NCI-H526 (cell line): ENCODE measurements around the gene FZD7.
A peak's percentile ranks its signal among the peaks of the same experiment; 100 is the strongest.

Source experiments
- DNase-seq, 2 experiments: peaks; one replicate each; lab custom pipeline; 2025; lab: John Stamatoyannopoulos, UW

The FZD7 gene

DNA sequence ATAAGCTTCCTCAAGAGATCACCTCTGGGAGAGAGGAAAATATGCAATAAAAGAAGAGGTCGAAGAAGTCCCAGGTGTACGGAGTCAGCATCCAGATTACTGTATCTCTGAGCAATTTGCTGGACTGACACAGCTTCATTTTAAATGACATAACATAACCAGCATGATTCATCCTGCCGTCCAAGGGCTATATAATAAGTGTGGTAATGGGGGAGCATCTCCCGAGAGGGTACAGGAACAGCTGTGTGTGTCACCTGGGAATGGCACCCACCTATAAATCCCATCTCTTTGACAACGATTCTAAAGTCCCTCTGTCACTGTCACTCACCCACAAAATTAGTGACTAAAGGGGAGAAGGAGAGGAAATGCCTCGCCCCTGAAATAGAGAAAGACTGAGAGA lies 19.3 kb upstream of the FZD7 start:
- DNase-seq = no peak

DNA sequence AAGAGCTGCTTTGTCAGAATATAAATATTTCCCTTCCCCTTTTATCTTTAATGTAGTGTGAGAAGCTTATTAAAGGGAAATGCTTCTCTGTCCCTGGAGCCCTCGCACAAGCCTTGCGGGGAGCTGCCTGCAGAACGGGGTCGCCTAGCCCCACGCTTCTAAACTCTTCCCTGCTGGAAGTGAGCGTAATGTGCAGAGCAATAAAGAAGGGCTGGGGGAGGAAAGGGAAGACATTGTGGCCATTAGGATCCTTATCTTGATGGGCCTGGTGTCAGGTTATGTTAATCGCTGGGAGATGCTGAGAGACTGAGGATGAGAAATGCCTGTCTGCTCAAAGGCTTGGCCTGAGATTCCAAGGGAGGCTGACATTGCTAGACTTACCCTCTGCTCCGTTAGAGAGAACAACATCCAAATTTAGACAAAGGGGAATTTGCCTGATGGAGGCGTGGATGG lies 18.9 kb upstream of the FZD7 start:
- DNase-seq = no peak

DNA sequence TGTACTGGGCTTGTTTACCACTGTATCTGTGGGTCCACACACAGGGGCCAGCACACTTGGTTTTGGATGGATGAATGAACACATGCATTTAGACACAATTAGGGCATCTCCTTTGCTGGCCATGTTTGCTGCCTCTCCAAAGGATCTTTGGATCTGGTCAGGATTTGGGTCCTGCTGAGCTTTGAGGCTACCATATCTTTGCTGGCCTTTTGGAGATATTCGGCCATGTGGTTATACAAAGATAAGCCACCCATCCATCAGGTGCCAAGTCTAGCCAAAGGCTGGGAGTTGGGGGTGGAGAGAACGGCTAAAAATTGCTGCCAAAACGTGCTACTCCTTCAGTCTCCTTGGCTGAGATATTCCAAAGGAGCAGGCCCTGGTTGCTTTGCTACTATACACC lies 18.2 kb upstream of the FZD7 start:
- no peak for DNase-seq

DNA sequence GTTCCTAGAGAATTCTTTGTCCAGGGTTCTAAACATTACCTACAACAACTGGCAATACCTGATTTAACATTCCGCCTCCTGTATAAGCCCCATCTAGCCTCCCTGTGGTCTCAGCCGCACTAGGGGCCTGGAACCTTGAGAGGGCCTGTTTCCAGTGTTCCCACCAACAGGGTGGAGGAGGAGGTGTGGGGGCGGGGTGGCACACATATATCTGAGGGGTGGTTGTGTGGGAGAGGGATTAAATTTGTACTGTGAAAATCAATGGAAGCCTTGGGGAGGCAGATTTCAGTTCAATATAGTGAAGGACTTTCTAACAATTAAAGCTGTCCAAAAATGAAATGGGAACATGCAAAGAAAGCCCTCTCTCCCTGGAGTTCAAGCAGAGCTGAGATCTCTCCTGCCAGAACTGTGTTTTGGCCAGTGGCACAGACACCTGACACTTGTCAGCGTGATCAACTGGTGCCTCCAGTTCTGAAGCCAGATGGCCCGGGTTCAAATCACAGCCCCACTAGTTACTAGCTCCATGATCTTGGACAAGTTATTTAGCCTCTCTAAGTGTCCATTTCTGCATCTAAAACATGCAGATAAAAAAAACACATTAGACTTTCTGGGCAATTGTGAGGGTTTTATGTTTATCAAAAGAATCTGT lies 17.0 kb upstream of the FZD7 start:
- no peak for DNase-seq

DNA sequence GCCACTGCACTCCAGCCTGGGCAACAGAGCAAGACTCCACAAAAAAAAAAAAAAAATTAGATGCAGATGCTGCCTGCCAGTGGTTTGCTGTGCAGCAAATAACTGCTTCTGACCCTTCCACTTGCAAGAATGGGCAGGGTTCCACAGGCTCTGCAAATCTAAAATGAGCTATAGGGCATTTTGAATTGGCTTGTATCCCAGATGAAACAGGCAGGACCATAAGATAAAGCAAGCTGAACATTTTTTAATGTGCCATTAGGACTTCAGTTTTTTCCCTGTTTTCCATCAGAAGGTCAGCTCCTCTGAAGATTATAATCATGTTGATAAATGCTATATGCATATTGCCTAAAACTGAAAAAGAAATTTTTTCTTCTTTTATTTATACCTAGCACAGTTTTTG lies 15.7 kb upstream of the FZD7 start:
- DNase-seq = no peak

DNA sequence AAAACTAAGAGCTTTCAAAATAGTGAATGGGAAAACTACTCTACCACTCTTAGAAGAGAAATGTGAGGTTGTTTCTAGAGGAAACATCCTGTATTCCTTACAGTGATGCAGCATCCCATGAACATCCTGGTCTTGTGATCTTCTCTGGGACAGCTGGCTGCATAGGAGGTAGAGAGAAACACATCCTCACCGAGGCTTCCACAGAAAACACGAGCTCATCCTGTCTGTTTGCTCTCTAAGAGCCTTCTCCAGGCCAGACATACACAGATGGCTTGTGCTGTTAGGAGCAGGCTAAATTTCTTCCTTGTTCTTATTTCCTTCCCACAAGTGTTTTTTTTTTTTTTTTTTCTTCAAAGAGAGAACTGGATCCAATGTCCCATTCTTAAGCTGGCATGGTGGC lies 14.7 kb upstream of the FZD7 start:
- DNase-seq = no peak

DNA sequence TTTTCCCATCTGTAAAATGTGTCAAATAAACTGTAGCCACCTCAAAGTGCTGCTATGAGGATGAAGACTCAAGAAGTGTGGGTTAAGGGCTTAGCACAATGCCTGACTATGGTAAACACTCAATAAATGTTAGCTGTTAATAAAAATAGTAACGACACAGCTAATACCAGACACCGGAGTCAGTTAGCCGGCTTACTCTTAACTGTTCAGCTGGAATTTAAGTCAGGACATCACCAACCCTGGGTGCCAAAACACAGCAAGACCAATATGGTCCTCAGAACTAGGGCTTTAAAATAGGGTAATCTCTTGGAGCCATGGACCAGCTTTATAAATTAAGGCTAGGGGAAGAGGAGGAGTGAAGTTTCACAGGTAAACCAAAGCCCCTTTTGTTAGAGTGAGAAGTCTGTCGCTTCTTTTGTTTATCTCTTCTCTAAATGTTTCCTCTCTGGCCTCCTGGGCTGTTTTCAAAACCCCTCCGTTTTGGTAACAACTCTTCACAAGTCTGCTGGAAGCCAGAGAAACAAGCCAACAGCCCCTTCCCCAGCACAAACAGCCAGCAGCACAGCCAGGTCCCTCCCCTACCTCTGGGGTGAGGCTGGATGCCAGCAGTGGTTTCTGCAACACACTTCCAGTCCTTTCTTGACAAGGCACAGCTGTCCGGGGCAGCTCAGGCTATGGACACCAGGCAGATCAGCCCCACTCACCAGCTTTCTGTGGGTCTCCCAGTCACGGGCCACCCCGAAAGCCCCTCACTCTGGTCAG lies 13.8 kb upstream of the FZD7 start:
- no peak for DNase-seq

DNA sequence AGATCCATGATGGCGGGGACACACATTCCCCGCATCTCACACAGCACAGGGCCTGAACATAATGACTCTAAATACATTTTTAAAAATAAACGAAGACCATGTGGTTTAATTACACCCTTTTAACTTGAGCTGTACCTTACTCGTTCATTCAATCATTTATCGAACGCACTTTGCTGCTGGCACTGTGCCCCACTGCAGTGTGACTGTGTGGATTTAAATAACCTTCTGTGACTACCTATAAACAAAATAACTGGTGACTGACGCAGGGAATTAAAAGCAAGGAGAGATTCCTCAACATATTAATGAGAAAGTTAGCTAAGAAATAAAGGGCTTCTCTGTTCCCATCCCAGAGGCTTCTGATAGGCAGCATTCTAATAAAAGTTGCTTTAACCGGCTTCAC lies 10.9 kb upstream of the FZD7 start:
- DNase-seq = no peak

DNA sequence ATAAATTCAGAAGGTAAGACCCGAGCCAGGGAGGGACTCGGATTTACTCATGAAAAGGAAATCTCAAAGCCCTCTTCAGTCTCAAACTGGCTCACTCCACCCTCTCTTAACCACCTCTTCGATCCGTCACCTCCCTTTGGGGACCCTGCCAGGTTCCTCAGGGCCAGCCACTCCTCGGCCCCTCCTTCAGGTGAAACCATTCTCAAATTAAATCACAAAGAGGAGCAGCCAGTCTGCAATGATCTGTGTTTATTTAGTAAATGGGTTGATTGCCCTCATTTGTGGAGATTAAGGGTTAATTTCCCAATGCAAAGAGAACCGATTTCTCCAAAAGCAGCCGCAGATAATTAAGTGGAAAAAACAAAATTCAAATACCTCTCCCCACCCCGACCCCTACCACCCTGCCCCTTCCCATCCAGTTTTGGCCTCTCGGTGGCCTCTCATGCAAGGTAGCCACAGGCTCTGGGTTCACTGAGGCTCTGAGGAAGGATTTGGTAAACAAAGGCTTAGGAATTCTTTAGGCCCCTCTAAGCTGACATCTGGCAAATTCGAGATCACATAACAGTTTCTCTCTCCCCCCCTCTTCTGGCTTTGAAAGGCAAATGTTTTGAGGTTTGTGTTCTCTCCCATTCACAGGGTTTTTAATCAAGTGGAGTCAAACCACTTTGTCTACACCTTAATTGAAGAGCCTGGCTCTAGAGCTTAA lies 10.3 kb upstream of the FZD7 start:
- no peak for DNase-seq

DNA sequence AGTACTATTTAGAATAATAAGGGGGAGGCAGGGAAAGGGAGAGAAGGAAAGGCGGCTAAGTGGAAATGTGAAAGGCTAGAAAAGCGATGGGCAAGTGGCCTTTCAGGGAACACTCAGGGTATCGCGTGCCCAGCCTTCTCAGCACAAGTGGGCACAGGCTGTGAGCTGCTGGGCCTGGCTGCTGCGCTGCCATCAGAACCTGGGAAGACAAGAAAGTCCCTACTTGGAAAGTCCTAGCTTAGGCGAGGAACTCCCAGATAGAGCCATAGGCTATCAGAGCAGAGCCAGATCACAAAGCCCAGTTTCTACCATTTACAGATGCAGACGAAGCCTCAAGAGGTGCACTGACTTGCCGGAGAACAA lies 9.8 kb upstream of the FZD7 start:
- DNase-seq = no peak

DNA sequence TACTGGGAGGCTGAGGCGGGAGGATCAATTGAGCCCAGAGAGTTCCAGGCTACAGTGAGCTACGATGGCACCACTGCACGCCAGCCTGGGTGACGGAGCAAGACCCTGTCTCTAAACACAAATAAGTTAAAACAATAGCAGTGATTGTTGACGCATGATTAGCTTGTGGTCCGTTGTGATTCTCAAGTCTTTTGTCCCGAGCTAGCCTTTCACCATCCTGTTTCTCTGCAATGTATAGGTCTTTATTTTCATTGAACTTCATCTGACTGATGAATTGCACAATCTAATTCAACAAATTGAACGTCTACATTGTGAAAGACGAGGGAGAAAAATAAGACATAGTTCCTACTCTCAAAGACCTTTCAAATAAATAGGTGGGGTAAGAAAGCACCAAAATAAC lies 8.8 kb upstream of the FZD7 start:
- DNase-seq = no peak

DNA sequence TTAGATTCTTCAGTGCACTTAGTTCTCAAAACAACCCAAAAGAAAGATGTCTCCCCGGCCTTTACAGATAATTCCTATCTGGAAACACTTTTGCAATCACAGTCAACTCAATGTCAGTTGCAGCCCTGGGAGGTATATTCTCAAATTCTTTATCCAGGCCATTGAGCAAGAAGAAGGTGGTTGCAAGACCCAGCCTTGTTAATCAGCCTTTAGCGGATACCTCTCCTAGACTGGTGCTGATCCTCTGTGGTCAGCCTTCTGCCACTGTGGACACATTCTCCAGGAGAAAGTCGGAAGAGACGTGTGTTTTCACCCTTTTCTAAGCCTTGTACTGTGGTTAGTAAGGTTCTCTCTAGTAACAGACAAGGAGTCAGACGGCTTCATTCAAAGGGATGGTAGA lies 7.8 kb upstream of the FZD7 start:
- DNase-seq = no peak

DNA sequence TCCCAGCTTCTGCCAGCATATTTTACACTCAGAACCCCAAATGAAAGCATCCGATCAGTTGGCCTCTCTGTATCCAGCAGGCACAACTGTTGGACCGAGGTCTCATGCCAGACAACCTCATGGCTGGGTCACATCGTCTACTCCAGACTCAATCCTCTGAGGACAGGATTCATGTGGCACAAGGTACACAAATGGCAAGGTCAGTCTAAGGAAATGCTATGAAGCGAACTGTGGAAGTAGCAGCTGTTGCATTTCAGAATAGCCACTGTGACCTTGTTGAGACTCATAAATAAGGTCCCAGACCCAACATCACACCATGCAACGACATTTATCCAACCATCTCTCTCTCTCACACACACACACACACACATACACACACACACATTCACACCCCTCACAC lies 7.1 kb upstream of the FZD7 start:
- no peak for DNase-seq

DNA sequence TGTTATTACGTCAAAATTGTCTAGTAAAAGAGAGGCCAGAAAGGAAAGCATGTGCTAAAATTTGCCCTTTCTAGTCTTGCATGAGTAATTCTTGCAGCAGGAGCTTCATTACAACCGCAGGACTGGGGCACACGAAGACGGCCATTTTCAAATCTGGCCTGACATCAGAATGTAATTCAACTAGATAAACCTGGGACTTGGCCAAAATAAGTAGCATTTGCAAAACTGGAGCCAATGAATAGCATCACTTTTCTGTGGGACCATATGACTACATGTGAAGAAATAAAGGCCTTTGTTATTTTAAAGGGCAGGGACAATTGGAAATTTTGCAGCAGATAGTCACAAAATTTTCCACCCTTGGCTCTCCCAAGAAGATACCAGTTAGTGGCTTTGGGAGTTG lies 3.0 kb upstream of the FZD7 start:
- DNase-seq = no peak

DNA sequence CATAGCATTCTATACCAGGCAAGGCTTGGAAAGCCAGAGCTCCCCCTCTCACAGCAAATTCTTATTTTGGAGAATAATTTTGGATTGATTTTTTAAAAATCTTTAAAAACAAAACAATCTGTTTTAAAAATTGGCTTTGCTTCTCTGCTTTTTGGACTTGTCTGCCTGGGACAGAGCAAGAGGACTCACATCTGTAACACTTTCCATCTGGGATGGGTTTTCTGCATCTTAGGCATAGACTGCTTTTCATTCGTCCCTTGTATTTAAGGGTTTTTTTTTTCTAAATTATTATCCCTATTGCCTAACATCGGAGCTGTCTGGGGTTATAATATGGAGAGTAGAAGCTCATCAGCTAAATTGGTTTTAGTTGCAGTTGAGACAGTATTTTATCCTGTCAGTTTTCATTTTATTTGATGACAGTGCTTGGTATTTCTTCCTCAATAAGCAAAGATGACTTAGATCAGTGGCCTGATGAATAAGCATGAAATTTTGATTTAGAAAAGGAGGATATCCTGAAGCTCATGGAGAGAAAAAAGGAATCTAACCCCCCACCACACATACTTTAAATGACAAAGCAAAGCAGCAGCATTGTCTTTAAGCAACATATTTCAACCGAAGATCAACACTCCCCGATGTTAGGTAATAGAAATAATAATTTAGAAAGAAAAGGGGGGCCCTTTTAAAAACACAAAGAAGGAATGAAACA lies 2.3 kb upstream of the FZD7 start:
- no peak for DNase-seq

DNA sequence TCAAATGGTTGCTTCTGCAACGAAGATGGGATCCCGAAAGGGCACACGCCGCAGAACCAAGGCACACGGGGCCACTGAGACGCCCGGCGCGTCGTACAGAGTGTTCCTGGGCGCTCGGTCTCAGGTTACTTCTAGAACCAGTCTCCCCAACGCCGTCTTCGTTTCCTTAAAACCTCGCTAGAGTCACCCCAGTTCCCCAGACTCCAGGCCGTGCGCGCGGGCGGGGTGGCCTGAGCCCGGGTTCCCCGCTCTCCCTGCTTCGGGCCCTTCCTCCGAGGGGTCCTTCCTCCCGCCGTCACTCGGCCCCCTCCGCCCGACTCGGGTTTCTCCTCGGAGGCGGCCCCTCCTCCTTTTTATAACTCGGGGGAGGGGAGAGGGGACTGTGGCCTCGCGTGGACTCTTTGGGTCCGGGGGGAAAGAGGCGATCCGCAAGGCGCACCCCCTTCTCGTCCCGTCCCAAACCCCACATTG lies 774 bp upstream of the FZD7 start:
- peak in 1 of 2 experiments; percentile 51 for DNase-seq

DNA sequence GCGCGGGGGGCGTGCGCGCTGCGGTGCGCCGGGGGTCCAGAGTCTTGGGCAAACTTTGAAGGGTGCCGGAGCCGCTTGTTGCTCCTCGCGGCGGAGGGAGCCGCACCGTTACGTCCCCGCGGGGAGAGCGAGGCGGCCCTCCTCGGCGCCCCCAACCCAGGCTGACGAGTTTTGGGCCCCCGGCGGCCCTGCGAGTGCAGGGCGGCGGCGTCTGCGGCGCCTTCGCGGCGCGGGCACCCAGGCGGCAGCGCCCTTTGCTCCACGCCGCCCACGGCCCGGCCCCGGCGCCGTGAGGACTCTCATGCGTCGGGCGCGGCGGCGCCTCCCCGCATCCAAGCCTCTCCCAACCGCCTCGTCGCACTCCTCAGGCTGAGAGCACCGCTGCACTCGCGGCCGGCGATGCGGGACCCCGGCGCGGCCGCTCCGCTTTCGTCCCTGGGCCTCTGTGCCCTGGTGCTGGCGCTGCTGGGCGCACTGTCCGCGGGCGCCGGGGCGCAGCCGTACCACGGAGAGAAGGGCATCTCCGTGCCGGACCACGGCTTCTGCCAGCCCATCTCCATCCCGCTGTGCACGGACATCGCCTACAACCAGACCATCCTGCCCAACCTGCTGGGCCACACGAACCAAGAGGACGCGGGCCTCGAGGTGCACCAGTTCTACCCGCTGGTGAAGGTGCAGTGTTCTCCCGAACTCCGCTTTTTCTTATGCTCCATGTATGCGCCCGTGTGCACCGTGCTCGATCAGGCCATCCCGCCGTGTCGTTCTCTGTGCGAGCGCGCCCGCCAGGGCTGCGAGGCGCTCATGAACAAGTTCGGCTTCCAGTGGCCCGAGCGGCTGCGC lies 814 bp downstream of the FZD7 start:
- peak; percentile 24 to 71 for DNase-seq

DNA sequence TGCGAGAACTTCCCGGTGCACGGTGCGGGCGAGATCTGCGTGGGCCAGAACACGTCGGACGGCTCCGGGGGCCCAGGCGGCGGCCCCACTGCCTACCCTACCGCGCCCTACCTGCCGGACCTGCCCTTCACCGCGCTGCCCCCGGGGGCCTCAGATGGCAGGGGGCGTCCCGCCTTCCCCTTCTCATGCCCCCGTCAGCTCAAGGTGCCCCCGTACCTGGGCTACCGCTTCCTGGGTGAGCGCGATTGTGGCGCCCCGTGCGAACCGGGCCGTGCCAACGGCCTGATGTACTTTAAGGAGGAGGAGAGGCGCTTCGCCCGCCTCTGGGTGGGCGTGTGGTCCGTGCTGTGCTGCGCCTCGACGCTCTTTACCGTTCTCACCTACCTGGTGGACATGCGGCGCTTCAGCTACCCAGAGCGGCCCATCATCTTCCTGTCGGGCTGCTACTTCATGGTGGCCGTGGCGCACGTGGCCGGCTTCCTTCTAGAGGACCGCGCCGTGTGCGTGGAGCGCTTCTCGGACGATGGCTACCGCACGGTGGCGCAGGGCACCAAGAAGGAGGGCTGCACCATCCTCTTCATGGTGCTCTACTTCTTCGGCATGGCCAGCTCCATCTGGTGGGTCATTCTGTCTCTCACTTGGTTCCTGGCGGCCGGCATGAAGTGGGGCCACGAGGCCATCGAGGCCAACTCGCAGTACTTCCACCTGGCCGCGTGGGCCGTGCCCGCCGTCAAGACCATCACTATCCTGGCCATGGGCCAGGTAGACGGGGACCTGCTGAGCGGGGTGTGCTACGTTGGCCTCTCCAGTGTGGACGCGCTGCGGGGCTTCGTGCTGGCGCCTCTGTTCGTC lies 1.7 kb downstream of the FZD7 start:
- DNase-seq = peak in 1 of 2 experiments; percentile 61

DNA sequence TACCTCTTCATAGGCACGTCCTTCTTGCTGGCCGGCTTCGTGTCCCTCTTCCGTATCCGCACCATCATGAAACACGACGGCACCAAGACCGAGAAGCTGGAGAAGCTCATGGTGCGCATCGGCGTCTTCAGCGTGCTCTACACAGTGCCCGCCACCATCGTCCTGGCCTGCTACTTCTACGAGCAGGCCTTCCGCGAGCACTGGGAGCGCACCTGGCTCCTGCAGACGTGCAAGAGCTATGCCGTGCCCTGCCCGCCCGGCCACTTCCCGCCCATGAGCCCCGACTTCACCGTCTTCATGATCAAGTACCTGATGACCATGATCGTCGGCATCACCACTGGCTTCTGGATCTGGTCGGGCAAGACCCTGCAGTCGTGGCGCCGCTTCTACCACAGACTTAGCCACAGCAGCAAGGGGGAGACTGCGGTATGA lies 2.3 kb downstream of the FZD7 start:
- no peak for DNase-seq

DNA sequence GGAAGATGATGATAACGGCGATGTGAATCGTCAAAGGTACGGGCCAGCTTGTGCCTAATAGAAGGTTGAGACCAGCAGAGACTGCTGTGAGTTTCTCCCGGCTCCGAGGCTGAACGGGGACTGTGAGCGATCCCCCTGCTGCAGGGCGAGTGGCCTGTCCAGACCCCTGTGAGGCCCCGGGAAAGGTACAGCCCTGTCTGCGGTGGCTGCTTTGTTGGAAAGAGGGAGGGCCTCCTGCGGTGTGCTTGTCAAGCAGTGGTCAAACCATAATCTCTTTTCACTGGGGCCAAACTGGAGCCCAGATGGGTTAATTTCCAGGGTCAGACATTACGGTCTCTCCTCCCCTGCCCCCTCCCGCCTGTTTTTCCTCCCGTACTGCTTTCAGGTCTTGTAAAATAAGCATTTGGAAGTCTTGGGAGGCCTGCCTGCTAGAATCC lies 3.0 kb downstream of the FZD7 start:
- no peak for DNase-seq

DNA sequence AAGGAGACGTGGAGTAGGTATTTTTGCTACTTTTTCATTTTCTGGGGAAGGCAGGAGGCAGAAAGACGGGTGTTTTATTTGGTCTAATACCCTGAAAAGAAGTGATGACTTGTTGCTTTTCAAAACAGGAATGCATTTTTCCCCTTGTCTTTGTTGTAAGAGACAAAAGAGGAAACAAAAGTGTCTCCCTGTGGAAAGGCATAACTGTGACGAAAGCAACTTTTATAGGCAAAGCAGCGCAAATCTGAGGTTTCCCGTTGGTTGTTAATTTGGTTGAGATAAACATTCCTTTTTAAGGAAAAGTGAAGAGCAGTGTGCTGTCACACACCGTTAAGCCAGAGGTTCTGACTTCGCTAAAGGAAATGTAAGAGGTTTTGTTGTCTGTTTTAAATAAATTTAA lies 3.4 kb downstream of the FZD7 start:
- DNase-seq = no peak
